ENCODE results near the gene PAK1IP1.
A peak's percentile ranks its signal among the peaks of the same experiment; 100 is the strongest.
"Not testable (repeated sequence)": the region's sequence is repeated elsewhere in the genome, so short reads cannot be mapped to it uniquely, and the experiment has no call there.

The PAK1IP1 gene

DNA sequence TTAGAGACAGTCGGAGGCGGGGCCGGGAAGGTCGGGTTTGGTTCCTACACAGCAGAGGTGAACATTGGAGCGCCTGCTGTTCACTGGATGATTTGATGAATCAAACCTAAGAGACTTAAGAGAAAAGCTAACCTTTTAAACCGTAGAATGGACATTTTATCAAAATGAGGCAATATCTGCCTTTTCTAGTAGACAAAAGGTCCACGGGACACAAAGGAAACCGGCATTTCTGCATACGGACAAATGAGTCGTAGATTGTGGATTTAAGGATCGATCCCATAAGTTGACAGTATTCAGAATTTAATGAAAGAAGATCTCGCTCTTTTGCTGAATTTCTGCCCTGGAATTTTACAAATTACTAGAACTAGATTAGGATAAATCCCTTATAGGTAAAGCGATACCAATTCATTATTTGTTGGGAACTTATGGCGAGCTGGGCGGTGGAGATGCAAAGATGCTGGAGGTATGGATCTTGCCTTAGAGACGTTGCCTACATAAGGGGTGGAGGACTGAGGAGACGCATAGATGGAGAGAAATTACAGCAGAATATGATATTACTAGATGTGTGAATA lies 400 bp downstream of the PAK1IP1 start:
- DNase-seq, result no peak

DNA sequence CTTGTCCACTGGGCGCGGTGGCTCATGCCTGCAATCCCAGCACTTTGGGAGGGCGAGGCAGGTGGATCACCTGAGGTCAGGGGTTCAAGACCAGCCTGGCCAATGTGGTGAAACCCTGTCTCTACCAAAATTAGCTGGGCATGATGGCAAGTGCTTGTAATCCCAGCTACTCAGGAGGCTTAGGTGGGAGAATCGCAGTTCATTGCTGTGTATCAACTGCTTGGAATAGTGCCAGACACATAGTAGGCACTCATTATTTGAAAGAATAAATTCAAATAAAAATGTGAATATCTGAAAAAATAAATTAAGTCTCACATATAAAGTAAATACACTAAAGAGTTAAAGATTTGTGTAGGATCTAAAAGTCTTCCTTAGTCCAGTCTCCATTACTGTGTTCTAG lies 1.9 kb downstream of the PAK1IP1 start:
- DNase-seq, result no peak

DNA sequence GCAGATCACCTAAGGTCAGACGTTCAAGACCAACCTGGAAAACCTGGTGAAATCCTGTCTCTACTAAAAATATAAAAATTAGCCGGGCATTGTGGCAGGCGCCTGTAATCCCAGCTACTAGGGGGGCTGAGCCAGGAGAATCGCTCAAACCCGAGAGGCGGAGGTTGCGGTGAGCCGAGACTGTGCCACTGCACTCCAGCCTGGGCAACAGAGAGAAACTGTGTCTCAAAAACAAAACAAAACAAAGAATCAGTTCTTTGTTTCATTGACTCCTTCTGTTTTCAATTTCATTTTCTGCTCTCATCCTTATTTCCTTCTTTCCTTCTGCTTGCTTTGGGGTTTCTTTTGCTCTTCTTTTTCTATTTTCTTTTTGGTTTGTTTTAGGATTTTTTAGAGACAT lies 19.2 kb downstream of the PAK1IP1 start:
- DNase-seq, result no peak

DNA sequence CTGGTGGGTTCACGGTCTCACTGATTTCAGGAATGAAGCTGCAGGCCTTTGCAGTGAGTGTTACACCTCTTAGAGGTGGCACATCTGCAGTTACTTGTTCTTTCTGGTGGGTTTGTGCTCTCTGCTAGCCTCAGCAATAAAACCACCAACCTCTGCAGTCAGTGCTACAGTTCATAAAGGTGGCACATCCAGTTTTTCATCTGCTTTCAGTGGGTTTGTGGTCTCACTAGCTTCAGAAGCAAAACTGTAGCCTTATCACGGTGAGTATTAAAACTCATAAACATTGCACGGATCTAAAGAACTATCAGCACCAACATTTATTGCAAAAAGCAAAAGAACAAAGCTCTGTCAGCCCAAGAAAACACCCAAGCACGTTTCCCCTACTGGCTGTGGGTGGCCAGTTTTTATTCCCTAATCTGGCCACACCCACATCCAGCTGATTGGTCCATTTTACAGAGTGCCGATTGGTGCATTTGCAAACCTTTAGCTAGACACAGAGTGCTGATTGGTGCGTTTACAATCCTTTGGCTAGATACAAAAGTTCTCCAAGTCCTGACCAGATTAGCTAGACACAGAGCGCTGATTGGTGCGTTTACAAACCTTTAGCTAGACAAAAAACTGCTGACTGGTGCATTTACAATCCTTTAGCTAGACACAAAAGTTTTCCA lies 24.7 kb downstream of the PAK1IP1 start:
- DNase-seq, result no peak

DNA sequence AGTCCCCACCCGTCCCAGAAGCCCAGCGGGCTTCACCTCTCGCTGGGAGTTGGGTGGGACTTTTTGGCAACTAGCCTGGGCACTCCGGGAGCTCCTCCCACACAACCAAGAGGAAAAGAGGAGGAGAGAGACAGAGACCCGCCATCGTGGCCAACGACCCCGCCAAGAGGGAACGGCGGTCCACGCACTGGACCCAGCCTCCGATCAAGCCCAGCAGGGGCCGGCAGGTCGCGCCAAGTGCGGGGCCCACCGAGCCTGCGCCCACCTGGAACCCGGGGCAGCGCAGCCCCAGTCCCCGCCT lies 25.1 kb downstream of the PAK1IP1 start:
- no peak for DNase-seq

DNA sequence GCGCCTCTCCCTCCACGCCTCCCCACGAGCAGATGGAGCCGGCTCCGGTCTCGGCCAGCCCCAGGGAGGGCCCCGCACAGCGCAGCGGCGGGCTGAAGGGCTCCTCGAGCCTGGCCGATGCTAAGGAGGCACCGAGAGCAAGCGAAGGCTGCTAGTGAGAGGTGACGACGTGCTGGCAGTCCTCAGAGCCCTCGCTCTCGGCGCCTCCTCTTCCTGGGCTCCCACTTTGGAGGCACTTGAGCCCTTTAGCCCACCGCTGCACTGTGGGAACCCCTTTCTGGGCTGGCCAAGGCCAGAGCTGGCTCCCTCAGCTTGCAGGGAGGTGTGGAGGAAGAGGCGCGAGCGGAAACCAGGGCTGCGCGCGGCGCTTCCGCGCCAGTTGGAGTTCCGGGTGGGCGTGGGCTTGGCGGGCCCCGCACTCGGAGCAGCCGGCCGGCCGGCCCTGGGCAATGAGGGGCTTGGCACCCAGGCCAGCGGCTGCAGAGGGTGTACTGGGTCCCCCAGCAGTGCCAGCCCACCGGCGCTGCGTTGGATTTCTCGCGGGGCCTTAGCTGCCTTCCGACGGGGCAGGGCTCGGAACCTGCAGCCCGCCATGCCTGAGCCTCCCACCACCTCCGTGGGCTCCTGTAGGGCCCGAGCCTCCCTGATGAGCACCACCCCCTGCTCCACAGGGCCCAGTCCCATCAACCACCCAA lies 25.6 kb downstream of the PAK1IP1 start:
- DNase-seq, result no peak

DNA sequence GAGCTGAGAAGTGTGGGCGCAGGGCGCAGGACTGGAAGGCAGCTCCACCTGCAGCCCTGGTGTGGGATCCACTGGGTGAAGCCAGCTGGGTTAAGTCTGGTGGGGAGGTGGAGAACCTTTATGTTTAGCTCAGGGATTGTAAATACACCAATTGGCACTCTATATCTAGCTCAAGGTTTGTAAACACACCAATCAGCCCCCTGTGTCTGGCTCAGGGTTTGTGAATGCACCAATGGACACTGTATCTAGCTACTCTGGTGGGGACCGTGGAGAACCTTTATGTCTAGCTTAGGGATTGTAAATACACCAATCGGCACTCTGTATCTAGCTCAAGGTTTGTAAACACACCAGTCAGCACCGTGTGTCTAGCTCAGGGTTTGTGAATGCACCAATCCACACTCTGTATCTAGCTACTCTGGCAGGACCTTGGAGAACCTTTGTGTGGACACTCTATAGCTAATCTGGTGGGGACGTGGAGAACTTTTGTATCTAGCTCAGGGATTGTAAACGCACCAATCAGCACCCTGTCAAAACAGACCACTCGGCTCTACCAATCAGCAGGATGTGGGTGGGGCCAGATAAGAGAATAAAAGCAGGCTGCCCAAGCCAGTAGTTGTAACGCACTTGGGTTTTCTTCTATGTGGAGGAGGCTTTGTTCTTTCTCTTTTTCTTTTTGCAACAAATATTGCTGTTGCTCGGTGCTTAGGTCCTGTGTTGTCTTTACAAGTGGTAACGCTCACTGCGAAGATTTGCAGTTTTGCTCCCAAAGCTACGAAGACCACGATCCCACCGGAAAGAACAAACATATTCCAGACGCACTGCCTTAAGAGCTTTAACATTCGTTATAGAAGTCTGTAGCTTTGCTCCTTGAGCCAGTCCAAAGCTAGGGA lies 26.4 kb downstream of the PAK1IP1 start:
- not testable (repeated sequence) for DNase-seq

DNA sequence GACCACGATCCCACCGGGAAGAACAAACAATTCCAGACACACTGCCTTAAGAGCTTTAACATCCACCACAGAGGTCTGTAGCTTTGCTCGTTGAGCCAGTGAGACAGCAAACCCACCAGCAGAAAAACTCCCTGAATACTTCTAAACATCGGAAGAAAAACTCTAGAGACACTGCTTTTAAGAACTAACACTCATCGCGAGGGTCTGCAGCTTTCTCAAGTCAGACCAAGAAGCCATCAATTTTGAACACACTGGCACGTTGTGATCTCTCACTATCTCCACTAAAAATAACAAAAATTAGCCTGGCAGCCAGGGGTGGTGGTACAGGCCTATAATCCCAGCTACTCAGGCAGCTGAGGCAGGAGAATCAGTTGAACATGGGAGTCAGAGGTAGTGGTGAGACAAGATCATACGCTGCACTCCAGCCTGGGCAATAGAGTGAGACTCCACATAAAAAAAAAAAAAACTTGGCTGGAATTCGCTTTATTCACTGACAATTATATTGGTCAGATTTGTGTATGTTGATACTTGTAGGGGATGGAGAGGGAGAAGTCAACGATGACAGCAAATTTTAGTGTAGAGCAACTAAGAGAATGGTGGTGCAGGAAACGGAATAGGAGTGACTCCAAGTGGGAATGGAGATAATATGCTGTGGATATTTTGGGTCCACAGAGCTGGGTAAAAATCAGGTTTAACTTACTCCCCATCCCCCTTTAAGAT lies 27.2 kb downstream of the PAK1IP1 start:
- no peak for DNase-seq

DNA sequence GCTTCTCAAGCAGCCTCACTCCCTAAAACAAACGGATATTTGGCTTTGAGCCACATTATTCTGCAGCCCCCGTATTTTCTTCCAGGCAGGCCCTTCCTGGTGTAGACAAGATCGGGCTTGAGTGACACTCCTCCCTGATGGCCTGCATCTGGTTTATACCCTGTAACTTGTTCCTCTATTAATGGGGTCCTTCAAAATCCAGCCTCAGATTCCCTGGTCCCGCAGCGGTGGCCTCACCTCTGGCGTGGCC lies 27.7 kb downstream of the PAK1IP1 start:
- peak; percentile 18 for DNase-seq

DNA sequence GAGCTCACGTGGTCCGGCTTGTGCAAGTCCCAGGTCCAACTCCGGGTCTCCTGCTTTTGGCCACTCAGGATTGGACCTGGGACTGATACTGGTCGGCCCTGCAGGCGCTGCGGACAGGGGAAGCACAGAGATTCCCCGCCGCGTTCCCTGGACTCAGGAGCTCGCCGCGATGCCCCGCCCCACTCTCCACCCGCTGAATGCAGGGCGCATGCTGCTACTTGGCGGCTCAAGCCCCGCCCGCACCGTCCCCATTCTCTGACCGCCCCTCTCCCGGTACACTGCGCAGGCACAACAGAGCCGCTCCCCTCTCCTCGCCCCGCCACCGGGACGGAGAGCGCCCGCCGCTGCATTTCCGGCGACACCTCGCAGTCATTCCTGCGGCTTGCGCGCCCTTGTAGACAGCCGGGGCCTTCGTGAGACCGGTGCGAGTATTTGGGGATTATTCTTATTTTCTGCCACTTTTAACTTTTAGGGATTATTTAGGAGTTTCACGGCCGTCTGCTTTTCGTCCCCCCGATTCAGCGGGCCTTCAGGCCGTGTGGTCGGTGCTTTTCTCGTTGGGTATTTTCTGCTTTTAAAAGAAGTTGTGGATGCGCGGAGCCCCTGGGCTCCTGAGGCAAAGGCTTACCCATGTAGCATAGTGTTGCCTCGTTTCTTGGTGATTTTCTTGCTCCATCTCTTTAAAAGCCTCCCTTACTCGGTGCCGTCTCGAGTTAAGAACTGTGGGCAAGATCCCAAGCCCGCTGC lies 28.2 kb downstream of the PAK1IP1 start, which contains the start of gene TMEM14C:
Gene TMEM14C, plus strand, starts transcription at position 251 of the 747 bp plus-strand sequence. CDS start 1,544 bp downstream, outside the sequence.
- DNase-seq, result peak; percentile 73

DNA sequence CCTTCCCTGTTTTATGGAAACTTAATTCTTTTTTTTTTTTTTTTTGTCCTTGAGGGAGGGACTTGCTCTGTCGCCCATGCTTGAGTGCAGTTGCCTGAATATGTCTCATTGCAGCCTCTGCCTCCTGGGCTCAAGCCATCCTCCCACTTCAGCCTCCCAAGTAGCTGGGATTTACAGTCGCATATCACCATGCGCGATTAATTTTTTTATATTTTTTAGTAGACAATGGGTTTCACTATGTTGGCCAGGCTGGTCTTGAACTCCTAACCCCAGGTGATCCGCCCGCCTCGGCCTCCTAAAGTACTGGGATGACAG lies 28.8 kb downstream of the PAK1IP1 start:
- no peak for DNase-seq

DNA sequence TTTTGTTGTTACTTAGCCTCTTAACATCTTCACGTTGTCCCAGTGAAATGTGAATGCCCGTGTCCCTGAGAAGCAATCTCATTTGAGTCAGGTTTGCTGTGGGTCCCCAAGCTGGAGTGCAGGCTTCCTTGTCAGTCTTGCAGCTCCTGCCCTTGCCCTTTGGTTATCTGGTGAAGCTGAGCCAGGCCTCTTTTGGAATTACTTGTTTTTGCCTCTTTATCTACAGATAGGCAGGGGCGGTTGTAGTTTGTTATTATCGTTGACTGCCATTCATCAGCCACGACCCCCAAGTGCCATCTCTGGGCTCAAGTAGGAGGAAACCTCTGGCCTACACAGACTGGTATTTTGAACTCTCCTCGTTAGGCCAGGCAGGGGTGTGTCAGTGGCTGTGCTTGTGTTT lies 30.3 kb downstream of the PAK1IP1 start:
- DNase-seq, result no peak

DNA sequence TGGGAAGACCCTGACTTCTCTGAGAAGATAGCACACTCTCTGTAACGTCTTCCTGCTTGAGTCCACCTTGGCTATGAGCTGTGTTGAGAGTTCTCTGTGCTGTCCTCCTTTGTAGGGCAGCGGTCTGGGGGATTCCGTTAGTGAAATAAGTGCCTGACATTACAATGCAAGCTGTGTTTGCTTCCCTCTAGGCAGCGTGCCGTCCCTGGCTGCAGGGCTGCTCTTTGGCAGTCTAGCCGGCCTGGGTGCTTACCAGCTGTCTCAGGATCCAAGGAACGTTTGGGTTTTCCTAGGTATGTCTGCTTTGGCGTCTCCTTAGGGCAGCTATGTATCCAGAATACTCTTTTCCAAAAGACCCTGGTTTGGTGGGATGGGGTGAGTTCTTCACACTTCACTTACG lies 30.9 kb downstream of the PAK1IP1 start:
- no peak for DNase-seq

DNA sequence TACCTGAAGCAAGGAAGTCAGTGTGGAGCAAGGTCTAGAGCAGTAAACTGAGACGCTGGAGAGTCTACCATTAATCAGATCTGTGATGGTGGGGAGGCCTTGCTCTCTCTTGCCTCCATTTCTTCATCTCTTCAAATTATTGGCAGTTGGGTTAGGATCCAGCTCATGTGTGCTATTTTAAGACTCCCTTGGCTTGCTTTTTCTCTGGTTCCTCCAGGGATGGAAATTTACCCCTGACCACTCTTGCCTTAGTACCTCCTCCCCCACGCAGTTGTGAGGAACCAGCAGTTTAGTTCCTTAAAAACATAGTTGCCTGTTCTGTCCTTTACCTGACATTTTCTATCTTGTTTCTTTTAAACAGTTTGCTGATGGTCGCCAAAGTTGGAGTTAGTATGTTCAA lies 35.5 kb downstream of the PAK1IP1 start:
- DNase-seq, result no peak

DNA sequence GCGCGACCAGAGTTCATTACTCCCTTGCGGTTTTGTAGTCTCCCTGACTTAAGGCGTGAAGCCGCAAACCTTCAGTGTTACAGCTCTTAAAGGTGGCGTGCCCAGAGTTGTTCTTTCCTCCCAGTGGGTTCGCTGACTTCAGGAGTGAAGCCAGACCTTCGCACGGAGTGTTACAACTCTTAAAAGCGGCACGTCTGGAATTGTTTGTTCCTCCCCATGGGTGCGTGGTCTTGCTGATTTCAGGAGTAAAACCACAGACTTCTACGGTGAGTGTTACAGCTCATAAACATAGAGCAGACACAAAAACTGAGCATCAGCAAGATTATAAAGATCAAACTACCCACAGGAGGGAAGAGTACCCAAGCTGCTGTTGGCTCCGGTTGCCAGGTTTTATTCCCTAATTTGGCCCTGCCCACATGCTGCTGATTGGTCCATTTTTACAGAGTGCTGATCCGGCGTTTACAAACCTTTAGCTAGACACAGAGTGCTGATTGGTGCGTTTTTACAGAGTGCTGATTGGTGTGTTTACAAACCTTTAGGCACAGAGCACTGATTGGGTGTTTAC lies 38.5 kb downstream of the PAK1IP1 start:
- no peak for DNase-seq

DNA sequence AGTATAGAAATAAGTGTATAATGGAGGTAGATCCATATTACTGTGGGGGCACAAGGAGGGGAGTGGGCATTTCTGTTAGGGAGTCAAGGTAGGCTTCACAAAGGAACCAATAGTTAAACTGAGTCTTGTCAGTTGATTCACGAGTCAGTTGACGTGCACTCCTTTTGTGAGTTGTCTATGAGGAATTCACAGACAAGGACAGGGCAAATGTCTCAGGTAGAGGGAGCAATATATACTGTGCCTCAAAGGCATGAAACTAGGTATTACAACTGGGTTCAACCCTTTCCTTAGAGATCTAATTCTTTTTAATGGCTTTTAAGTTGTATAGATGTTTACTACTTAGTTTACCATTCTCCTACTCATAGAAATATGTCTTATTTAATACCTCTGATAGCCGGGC lies 39.1 kb downstream of the PAK1IP1 start:
- DNase-seq, result no peak

DNA sequence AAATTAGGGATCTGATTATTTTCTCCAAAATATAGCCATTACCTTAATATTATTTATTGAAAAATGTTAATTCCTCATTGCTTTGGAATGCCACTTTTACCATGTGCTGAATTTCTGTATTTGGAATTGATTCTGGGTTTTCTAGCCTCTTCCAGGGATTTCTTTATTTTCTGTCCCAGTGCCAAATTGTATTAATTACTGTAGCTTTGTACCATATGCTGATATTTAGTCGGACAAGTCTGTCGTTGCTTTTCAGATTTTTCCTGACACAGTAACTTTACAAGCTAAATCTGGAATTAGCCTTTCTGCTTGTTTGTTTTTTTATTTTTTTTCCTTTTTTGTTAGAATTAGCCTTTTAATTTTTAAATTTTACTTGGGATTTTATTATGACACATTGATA lies 42.0 kb downstream of the PAK1IP1 start:
- DNase-seq, result no peak

DNA sequence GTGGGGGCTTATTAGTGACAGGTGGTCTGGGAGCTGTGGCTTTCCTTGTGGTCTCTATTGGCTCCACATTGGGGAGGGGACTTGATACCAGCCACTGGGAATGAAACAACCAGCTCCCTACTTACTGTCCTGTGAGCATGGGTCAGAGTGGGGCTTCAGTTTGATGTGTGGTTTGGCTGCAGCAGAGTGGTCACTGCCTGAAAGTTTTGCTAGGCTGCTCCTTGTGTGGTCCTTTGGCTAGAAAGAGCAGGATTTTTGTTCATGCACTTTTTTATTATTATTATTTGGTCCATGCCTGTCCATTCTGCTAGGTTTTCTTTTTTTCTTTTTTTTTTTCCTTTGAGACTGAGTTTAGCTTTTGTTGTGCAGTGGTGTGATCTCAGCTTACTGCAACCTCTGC lies 45.3 kb downstream of the PAK1IP1 start:
- no peak for DNase-seq

DNA sequence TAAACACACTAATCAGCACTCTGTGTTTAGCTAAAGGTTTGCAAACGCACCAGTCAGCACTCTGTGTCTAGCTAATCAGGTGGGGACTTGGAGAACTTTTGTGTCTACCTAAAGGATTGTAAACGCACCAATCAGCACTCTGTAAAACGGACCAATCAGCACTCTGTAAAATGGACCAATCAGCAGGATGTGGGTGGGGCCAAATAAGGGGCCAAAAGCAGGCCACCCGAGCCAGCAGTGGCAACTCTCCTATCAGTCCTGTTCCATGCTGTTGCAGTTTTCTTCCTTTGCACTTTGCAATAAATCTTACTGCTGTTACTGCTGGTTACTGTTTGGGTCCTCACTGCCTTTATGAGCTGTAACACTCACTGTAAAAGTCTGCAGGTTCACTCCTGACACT lies 46.9 kb downstream of the PAK1IP1 start:
- not testable (repeated sequence) for DNase-seq

DNA sequence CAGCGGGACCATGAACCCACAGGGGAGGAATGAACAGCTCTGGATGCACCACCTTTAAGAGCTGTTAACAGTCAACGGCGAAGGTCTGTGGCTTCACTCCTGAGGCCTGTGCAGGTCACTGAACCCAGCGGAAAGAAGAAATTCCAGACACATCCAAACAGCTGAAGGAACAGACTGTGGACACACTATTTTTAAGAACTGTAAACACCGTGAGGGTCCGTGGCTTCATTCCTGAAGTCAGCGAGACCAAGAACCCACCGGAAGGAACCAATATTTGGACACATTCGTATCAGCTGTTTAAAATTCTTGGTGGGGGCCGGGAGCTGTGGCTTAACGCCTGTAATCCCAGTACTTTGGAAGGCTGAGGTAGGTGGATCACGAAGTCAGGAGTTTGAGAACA lies 47.5 kb downstream of the PAK1IP1 start:
- DNase-seq, result no peak

DNA sequence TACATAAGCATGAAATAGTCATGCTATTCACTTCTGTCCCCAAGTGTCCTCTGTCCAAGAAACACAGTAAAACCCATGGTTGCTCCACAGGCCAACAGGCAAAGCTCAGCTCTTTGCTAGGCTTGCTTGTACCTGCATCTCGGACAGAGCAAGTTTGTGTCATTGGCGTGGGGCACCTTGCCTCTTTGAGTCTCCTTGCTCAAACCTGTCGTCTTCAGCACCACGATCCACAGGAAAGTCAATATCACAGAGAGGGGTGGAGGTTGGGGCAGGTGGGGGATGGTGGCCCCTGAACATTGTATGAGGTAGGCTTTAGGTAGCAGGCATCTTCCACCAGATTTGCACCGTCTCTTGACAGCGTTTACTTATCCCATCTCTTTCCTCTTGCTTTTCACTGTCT lies 48.7 kb downstream of the PAK1IP1 start:
- no peak for DNase-seq

DNA sequence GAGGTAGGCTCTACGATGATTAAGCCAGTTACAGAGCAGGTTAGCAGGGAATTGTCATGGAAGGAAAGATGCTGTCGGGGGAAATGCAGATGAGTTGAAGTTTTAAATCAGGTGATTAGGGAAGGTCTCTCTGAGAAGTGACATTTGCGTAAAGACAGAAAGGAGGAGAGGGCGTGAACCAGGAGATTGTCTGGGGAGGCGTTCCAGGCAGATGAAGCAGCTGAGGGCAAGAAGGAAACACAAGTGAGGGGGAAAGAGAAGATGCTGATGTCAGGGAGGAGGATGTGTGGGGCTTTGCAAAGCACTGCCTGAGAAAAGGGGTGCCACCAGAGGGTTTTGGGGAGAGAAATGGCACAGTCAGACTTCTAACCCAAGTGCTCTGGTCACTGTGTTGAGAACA lies 50.3 kb downstream of the PAK1IP1 start:
- DNase-seq, result no peak

DNA sequence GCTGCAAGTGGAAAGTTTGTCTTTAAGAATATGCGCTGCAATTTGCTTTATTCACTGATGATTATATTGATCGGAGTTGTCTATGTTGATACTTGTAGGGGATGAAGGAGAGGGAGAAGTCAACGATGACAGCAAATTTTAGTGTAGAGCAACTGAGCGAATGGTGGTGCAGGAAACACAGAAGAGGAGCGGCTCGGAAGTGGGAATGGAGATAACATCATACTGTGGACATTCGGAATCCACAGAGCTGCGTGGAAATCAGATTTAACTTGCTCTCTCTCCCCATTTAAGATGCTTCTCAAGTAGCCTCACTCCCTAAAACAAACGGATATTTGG lies 52.1 kb downstream of the PAK1IP1 start:
- no peak for DNase-seq

All from NCI-H2081 treated with DMSO at 0.1 percent for 48 hours (cell line).